Suppressor macrophage treated with lipopolysaccharide for 1 hour (primary cell): Measurements from ENCODE around the gene KDM8.

Source experiments
- DNase-seq, 3 donors: peaks; one replicate each; pipeline ENCODE4 v3.0.0-alpha.2; 2020 to 2022

Gene KDM8

DNA sequence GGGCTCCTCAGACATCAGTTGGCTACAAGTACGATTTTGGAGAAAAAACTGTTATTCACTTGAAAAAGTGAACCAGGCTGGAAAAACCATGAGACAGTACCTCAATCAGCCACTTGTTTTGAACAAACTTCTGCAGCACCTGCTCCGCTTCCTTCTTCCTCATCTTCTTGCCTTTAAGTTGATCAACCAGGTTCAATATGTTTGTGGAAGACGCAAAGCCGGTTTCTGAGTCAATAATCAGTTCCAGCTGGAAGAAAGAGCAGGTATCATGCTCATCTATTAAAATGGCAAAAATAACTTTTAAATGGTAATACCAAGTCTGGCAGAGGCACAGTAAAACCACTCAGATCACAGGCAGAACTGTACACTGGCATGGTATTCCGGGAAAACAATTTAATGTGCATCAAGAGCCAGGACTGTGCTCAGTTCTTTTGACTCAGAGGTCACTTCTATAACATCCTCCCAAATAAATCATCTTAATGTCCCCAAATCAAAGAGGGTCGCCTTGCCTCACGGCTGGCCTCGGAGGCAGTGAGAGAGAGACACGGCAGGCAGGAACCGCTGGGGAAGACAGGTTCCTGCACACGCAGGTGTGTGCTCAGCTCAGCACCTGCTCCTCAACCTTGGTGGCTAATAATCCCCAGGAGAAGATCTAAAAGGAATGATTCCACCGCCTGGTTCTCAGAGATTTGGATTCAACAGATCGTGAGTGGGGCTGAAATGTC is 29.7 kb downstream of the KDM8 start:
- DNase-seq, result no peak

DNA sequence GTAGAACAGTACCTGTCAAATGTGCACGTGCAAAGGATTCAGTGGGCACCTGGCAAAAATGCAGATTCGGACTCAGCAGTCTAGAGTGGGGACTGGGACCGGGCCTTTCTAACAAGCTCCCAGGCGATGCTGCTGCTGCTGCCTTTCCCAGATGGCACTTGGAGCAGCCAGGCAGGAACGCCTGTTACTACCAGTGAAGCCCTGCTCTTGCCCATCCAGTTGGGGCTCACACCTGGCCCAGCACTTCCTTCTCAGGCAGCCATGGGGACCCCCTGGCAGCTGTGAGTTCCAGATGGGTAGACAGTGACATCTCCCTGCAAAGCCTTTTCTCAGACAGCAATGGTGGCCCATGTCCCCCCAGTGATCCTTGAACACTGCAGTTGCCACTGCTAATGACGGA is 30.4 kb downstream of the KDM8 start:
- DNase-seq, result no peak

GRCh38 chr16:27234171-27234570 is 30.8 kb downstream of the KDM8 start:
- DNase-seq, result no peak

DNA sequence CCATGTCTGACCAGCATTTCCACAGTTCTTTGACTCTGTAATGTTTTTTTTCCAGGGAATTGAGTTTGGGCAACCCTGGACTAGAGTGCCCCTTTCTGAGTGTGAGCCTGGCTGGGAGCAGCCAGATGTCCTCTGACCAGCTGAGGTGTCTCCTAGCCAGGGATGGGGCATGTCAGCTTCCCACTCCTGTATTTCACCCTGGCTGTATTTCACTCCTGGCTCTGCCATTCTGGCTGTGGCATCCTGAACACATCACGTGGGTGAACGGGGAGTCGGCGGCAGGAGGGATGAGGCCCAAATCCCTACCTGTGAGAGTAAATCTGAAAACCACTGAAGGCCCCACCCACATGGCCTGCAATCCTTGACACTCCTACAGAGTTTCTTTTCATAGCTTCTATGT is 31.3 kb downstream of the KDM8 start:
- no peak for DNase-seq

DNA sequence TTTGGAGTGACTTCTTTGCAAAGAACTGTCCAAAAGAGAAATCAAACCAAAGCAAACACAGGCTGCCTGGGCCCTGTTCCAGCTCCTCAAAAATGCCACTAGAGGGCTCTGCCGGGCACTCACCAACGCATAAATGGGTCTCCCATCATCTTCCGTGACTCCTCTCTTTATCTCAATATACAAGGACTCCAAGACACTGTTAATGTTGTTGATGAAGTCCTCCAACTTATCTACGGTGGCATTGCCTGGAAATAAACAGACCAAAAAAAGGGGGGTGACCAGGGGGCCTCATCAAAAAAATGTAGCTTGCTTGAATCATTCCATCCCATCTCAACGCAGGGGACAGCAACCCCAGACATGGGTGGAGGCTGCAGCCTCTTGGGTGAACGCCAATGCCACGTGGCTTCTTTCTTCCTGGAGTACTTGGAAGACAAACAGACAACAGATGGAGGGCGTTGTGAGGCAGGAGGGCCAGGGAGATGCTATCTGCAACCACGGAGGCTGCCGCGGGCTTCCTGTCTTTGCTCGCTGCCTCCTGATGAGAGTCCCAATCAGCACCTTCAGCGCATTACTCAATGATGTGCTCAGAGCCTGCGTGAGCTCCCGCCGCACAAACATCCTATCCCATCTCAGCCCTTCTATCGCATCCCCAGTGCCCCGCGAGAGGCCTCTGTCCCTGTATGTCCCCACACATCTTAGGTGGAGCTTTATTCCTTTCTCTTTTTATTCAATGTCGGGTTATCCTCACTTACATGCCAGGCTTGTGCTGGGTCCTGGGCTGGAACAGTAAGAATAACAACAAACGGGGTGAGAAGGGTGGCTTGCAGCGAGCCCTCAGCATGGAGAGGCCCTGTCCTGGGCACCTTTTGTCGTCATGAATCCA is 32.0 kb downstream of the KDM8 start:
- peak; percentile 74 to 77 (median 76) for DNase-seq

DNA sequence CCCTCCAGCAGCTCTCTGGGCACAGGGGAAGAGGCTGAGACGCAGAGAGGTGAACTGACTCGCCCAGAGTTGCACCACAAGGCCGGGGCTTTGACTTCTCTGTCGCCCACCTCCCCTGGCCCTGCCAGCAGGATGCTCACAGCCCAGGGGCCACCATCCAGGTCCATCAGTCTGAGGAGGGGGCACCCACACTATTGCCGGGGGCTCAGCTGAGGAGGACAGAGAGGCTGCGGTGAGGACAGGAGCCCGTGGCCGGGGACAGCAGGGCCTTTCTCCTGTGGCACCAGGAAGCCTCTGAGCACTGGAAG is 32.6 kb downstream of the KDM8 start:
- DNase-seq, result no peak

GRCh38 chr16:27236635-27237218 is 33.4 kb downstream of the KDM8 start:
- DNase-seq, result peak in 1 of 3 donors; percentile 74

DNA sequence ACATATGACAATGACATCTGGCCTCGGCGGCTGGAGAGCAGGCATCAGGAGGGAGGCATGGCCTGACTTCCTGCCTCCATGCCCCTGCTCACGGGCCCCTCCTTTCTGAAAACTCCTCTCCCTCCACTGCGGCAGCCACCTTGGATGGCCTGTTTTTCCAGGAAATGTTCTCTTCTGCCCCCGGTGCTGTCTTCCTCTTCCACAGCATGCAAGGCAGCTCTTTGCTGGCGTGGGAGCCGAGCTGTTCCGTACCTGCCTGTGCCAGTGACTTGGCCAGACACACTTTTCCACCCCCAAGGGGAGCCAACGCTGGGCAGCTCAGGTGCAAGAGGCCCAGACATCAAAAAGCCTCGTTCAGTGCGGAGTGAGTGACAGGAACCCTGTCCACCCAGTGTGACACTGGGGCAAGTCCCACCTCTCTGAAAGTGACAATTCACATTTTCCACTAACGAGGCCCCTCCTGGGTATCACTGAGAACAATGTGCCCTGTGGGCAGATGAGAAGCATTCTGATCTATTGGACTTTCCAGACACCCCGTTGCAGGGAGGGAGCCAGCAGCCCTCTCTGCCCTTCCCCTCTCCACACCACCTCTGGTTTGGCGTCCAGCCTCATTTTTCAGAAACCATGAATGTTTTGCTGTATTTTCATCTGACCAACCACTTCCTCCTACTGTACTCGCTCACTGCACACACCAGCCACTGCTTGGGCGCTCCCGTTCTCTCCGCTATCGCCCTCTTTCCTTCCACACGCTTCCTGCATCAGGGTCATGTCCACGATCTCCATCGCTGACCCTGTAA is 34.1 kb downstream of the KDM8 start:
- peak; percentile 53 to 88 (median 83) for DNase-seq

GRCh38 chr16:27238016-27238587 is 34.8 kb downstream of the KDM8 start:
- DNase-seq, result peak; percentile 48 to 59 (median 55)

DNA sequence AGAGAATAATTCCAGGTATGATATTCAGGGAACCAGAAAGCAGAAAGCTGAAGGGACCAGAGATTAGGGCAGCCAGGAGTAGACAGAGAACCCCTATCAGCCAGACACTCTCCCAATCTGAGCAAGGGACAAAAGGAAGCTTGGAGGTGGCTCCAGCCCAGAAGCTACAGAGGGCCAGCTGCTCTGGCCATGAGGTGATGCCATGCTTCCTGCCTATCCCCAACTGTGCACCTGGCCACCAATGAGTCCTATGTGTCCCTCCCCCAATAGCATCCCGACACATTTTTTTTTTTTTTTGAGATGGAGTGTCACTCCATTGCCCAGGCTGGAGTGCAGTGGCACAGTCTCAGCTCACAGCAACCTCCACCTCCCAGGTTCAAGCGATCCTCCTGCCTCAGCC is 35.3 kb downstream of the KDM8 start:
- no peak for DNase-seq

- no peak for DNase-seq
Measured at GRCh38 chr16:27239026-27239425, 35.7 kb downstream of the KDM8 start.

- no peak for DNase-seq
Measured at GRCh38 chr16:27239906-27240655, 36.8 kb downstream of the KDM8 start.

- no peak for DNase-seq
Measured at GRCh38 chr16:27240948-27241531, 37.7 kb downstream of the KDM8 start.

- DNase-seq, result no peak
Measured at GRCh38 chr16:27241658-27242057, 38.3 kb downstream of the KDM8 start.

- DNase-seq, result no peak
Measured at GRCh38 chr16:27242398-27242797, 39.1 kb downstream of the KDM8 start.

GRCh38 chr16:27242868-27243590 is 39.7 kb downstream of the KDM8 start:
- peak; percentile 83 to 91 (median 87) for DNase-seq

- no peak for DNase-seq
Measured at GRCh38 chr16:27243725-27244362, 40.5 kb downstream of the KDM8 start.

- DNase-seq, result no peak
Measured at GRCh38 chr16:27244363-27244755, 41.0 kb downstream of the KDM8 start.

DNA sequence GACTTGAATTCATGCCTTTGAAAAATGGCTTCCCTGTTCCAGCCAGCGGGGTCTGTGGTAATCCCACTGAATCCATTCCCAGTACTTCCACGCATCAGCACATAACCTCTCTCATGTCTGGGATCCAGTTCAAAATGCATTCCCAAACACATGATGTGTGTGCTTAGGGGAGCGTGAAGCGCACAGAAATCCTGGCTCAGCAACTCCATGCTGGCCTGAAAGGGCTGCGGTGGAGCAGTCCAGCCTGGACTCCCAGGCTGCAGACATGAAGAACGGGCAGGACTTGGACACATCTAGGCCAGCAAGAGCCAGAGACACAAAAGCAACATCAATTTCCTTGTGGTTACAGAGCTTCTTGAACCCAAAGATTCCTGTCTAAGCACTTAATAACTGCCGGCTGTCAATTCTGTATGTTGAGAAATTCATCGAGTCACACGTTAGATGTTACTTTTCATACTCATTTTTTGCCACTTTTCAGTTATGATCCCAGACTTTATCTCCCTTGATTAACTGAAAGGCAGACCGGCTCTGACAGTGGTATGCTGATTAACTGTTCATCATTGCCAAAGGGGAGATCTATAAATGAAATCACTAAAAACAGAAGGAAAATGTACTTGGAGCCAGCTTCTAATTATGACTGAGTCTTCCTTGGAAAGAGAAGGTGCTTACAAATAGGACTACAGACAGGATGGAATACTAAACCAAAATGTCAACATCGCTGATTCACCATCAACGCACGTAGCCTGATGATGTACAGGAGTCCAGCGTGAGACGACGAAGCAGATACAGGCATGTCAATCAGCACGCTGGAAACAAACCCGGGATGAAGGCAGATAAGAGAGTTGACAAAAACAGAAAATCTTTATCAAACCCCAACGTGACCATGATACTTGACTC is 42.2 kb downstream of the KDM8 start:
- peak in 1 of 3 donors; percentile 21 for DNase-seq
